SU-DHL-6 (cell line): ENCODE data around the gene CTNNB1.

ENCODE experiments used
- H2AFZ ChIP-seq: fragments of 200-600 bp; sonication (generic); 2 replicates; pipeline ENCODE4 v1.6.1; 2014; ENCODE audit warnings: low read depth, mild to moderate bottlenecking, moderate library complexity, mixed read lengths, antibody characterized with exemption, low read length; ENCODE audit not compliant: severe bottlenecking
- H3F3A ChIP-seq: fragments of 200-600 bp; shearing (Covaris generic); 2 replicates; pipeline ENCODE4 v1.6.0; 2016; ENCODE audit warnings: antibody characterized with exemption, mild to moderate bottlenecking; ENCODE audit not compliant: insufficient read depth
- H3K27ac ChIP-seq: fragments of 200-600 bp; sonication (generic); 2 replicates; pipeline ENCODE4 v1.5.1; 2016; ENCODE audit warnings: low read depth, mild to moderate bottlenecking, low read length, moderate library complexity, mixed read lengths
- H3K27me3 ChIP-seq: fragments of 200-600 bp; sonication (generic), shearing (Covaris generic); 2 replicates; pipeline ENCODE4 v1.6.0; 2014; ENCODE audit warnings: mild to moderate bottlenecking, low read length
- H3K36me3 ChIP-seq: fragments of 200-600 bp; sonication (generic); 2 replicates; pipeline ENCODE4 v1.6.1; 2014; ENCODE audit warnings: mild to moderate bottlenecking, low read length, mixed read lengths
- H3K4me2 ChIP-seq: fragments of 300-600, 200-600 bp; shearing (Covaris generic), sonication (generic); 2 replicates; pipeline ENCODE4 v1.6.0; 2014; ENCODE audit warnings: low read length, low read depth, mild to moderate bottlenecking; ENCODE audit not compliant: poor library complexity, severe bottlenecking
- H3K4me3 ChIP-seq: fragments of 200-600 bp; sonication (generic); 2 replicates; pipeline ENCODE4 v1.5.1; 2014; ENCODE audit warnings: antibody characterized with exemption, low read length, mild to moderate bottlenecking, mixed read lengths; ENCODE audit not compliant: insufficient read depth, poor library complexity, severe bottlenecking
- H3K79me2 ChIP-seq: fragments of 200-600 bp; sonication (generic); 2 replicates; pipeline ENCODE4 v1.6.1; 2014; ENCODE audit warnings: mild to moderate bottlenecking, low read length, moderate library complexity; ENCODE audit not compliant: insufficient read depth
- H3K9ac ChIP-seq: fragments of 200-600 bp; sonication (generic); 2 replicates; pipeline ENCODE4 v1.7.0; 2014; ENCODE audit warnings: mild to moderate bottlenecking, low read length
- H3K9me2 ChIP-seq: fragments of 200-600 bp; sonication (generic); replicated peaks from 2 replicates; pipeline ENCODE4 v1.6.1; 2014; ENCODE audit warnings: low read length; ENCODE audit not compliant: insufficient read depth
- H3K9me3 ChIP-seq: fragments of 200-600 bp; sonication (generic); 2 replicates; pipeline ENCODE4 v1.6.1; 2014; ENCODE audit warnings: low read length, mixed read lengths; ENCODE audit not compliant: insufficient read depth
- H4K20me1 ChIP-seq: fragments of 200-600 bp; sonication (generic); 2 replicates; pipeline ENCODE4 v1.6.1; 2014; ENCODE audit warnings: low read depth, mild to moderate bottlenecking, antibody characterized with exemption, low read length, moderate library complexity, mixed read lengths
- EZH2phosphoT487 ChIP-seq: fragments of 200-600 bp; sonication (generic), shearing (Covaris generic); conservative IDR thresholded peaks from 2 replicates; pipeline ENCODE4 v1.6.1; 2018; ENCODE audit warnings: mild to moderate bottlenecking, antibody characterized with exemption, low read length, moderate library complexity, mixed read lengths
- TF ChIP-seq, protein P1 (sequence below): fragments of 200-600 bp; sonication (generic); IDR thresholded peaks from one replicate; pipeline ENCODE4 v1.5.1; 2017; ENCODE audit warnings: antibody characterized with exemption, mild to moderate bottlenecking, low read length, moderate library complexity; ENCODE audit not compliant: insufficient read depth, poor library complexity, severe bottlenecking

Gene CTNNB1

GRCh38 chr3:41178576-41178975 is 20.7 kb upstream of the CTNNB1 start:
- no peaks in the 10 kb centered on the region for H3K9me2 ChIP-seq
- no peak overlapping the region for H3K4me3 ChIP-seq
- TF ChIP-seq EZH2phosphoT487: no peak
- TF ChIP-seq, protein P1, sequence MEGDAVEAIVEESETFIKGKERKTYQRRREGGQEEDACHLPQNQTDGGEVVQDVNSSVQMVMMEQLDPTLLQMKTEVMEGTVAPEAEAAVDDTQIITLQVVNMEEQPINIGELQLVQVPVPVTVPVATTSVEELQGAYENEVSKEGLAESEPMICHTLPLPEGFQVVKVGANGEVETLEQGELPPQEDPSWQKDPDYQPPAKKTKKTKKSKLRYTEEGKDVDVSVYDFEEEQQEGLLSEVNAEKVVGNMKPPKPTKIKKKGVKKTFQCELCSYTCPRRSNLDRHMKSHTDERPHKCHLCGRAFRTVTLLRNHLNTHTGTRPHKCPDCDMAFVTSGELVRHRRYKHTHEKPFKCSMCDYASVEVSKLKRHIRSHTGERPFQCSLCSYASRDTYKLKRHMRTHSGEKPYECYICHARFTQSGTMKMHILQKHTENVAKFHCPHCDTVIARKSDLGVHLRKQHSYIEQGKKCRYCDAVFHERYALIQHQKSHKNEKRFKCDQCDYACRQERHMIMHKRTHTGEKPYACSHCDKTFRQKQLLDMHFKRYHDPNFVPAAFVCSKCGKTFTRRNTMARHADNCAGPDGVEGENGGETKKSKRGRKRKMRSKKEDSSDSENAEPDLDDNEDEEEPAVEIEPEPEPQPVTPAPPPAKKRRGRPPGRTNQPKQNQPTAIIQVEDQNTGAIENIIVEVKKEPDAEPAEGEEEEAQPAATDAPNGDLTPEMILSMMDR: no peak
- no peaks in the 10 kb centered on the region for H4K20me1 ChIP-seq
- H3K27ac ChIP-seq: no peak overlapping the region
- H3K27me3 ChIP-seq: no peaks in the 10 kb centered on the region
- H3K79me2 ChIP-seq: no peaks in the 10 kb centered on the region
- H3K36me3 ChIP-seq: no peaks in the 10 kb centered on the region
- H2AFZ ChIP-seq: no peak overlapping the region
- H3K9ac ChIP-seq: no peak overlapping the region
- H3K4me2 ChIP-seq: no peak overlapping the region
- H3K9me3 ChIP-seq: no peaks in the 10 kb centered on the region
- no peaks in the 10 kb centered on the region for H3F3A ChIP-seq

GRCh38 chr3:41180396-41180795 is 18.9 kb upstream of the CTNNB1 start:
- H3K4me2 ChIP-seq: no peak overlapping the region
- H3K36me3 ChIP-seq: no peaks in the 10 kb centered on the region
- no peak for TF ChIP-seq EZH2phosphoT487
- TF ChIP-seq, protein P1: no peak
- H3K9ac ChIP-seq: no peak overlapping the region
- no peak overlapping the region for H2AFZ ChIP-seq
- H3K27ac ChIP-seq: no peak overlapping the region
- no peaks in the 10 kb centered on the region for H3K27me3 ChIP-seq
- no peaks in the 10 kb centered on the region for H3K9me2 ChIP-seq
- H4K20me1 ChIP-seq: no peaks in the 10 kb centered on the region
- no peaks in the 10 kb centered on the region for H3K9me3 ChIP-seq
- H3K4me3 ChIP-seq: no peak overlapping the region
- no peaks in the 10 kb centered on the region for H3F3A ChIP-seq
- H3K79me2 ChIP-seq: no peaks in the 10 kb centered on the region

GRCh38 chr3:41182504-41183059 is 16.7 kb upstream of the CTNNB1 start:
- no peaks in the 10 kb centered on the region for H3K36me3 ChIP-seq
- H3K9me2 ChIP-seq: no peaks in the 10 kb centered on the region
- no peak overlapping the region for H3K4me2 ChIP-seq
- no peaks in the 10 kb centered on the region for H3K79me2 ChIP-seq
- H3K27ac ChIP-seq: no peak overlapping the region
- H4K20me1 ChIP-seq: no peaks in the 10 kb centered on the region
- H2AFZ ChIP-seq: no peak overlapping the region
- no peaks in the 10 kb centered on the region for H3F3A ChIP-seq
- H3K4me3 ChIP-seq: no peak overlapping the region
- TF ChIP-seq EZH2phosphoT487: no peak
- TF ChIP-seq, protein P1: no peak
- no peak overlapping the region for H3K9ac ChIP-seq
- no peaks in the 10 kb centered on the region for H3K9me3 ChIP-seq
- H3K27me3 ChIP-seq: no peaks in the 10 kb centered on the region
